ENCODE results near the gene NOL6. TPM values are rescaled to one million over a fixed set of nuclear protein-coding genes. Genes with fewer than 3 reads are reported as not detected.

NOL6 gene
- total RNA-seq, 2 donors from 2014 or later: 11.5 to 29.3 TPM

GRCh38 chr9:33472171-33472880 lies 1.4 kb downstream of the NOL6 start:
- H3K4me1 ChIP-seq: no peaks in the 10 kb centered on the region
- H3K36me3 ChIP-seq: peaks cover 8% of the 10 kb centered on the region
- peak overlapping the region; percentile 92 for H3K4me3 ChIP-seq
- DNase-seq: no peak
- H3K27ac ChIP-seq: no peak overlapping the region
- TF ChIP-seq CTCF (IDR thresholded peaks at IDR 0.05): no peak
- peak overlapping the region in 1 of 2 donors; percentile 9 for H3K9ac ChIP-seq (ENCODE audit: low read depth in 2 of 2, low read length in 2 of 2)
- intact Hi-C loops (cut with DNase I): no loop called here
- H3K27me3 ChIP-seq: no peaks in the 10 kb centered on the region
- H3K9me3 ChIP-seq: no peaks in the 10 kb centered on the region

- TF ChIP-seq CTCF (IDR thresholded peaks at IDR 0.05): no peak
- Histone ChIP-seq H3K9ac (ENCODE audit: low read depth in 2 of 2, low read length in 2 of 2) (no peak overlapping the region), H3K27ac (no peak overlapping the region), H3K4me1 (no peaks in the 10 kb centered on the region), H3K27me3 (no peaks in the 10 kb centered on the region), H3K9me3 (no peaks in the 10 kb centered on the region), H3K4me3 (no peak overlapping the region), H3K36me3 (peaks cover 8% of the 10 kb centered on the region)
- intact Hi-C loops (cut with DNase I): no loop called here
- no peak for DNase-seq
Observed at GRCh38 chr9:33471361-33471760, 2.4 kb downstream of the NOL6 start.

GRCh38 chr9:33469891-33470290 lies 3.8 kb downstream of the NOL6 start:
- TF ChIP-seq CTCF (IDR thresholded peaks at IDR 0.05): no peak
- intact Hi-C loops (cut with DNase I): loop anchor here (5.0 kb wide), 2 partner anchors 68 to 93 kb away; partner anchors contain the start of gene AQP7
- no peak overlapping the region for H3K27ac ChIP-seq
- H3K9ac ChIP-seq (ENCODE audit: low read depth in 2 of 2, low read length in 2 of 2): no peak overlapping the region
- H3K4me3 ChIP-seq: no peak overlapping the region
- no peaks in the 10 kb centered on the region for H3K4me1 ChIP-seq
- H3K36me3 ChIP-seq: peaks cover 20% of the 10 kb centered on the region
- no peaks in the 10 kb centered on the region for H3K9me3 ChIP-seq
- DNase-seq: no peak
- no peaks in the 10 kb centered on the region for H3K27me3 ChIP-seq

GRCh38 chr9:33468797-33469621 lies 4.7 kb downstream of the NOL6 start:
- no peaks in the 10 kb centered on the region for H3K27me3 ChIP-seq
- no peak for TF ChIP-seq CTCF (IDR thresholded peaks at IDR 0.05)
- H3K36me3 ChIP-seq: peaks cover 20% of the 10 kb centered on the region
- intact Hi-C loops (cut with DNase I): loop anchor here (5.0 kb wide), 2 partner anchors 67 to 92 kb away; partner anchors contain the start of gene AQP7
- no peaks in the 10 kb centered on the region for H3K9me3 ChIP-seq
- H3K4me1 ChIP-seq: no peaks in the 10 kb centered on the region
- no peak for DNase-seq
- no peak overlapping the region for H3K9ac ChIP-seq (ENCODE audit: low read depth in 2 of 2, low read length in 2 of 2)
- H3K4me3 ChIP-seq: no peak overlapping the region
- no peak overlapping the region for H3K27ac ChIP-seq

- no peak for TF ChIP-seq CTCF (IDR thresholded peaks at IDR 0.05)
- H3K27ac ChIP-seq: no peak overlapping the region
- no peak for DNase-seq
- no peaks in the 10 kb centered on the region for H3K4me1 ChIP-seq
- peaks cover 20% of the 10 kb centered on the region for H3K36me3 ChIP-seq
- intact Hi-C loops (cut with DNase I): loop anchor here (5.0 kb wide), 2 partner anchors 66 to 91 kb away; partner anchors contain the start of gene AQP7
- H3K9ac ChIP-seq (ENCODE audit: low read depth in 2 of 2, low read length in 2 of 2): no peak overlapping the region
- no peaks in the 10 kb centered on the region for H3K9me3 ChIP-seq
- H3K4me3 ChIP-seq: no peak overlapping the region
- H3K27me3 ChIP-seq: no peaks in the 10 kb centered on the region
Observed at GRCh38 chr9:33468215-33468730, 5.5 kb downstream of the NOL6 start.

Measured in colonic mucosa (tissue), 4 donors.